Ectodermal cell (in vitro differentiated cells): ENCODE data around the gene DACH1.
A peak's percentile ranks its signal among the peaks of the same experiment; 100 is the strongest.

Source experiments
- H3K27ac ChIP-seq: 2 replicates; pipeline ENCODE4 v1.7.0; 2013; ENCODE audit warnings: mild to moderate bottlenecking, low read depth, low read length; ENCODE audit not compliant: insufficient read depth, poor library complexity, severe bottlenecking
- H3K27me3 ChIP-seq: 2 replicates; pipeline ENCODE4 v1.7.0; 2013; ENCODE audit warnings: mild to moderate bottlenecking, low read length; ENCODE audit not compliant: insufficient read depth, control insufficient read depth, poor library complexity, severe bottlenecking
- H3K36me3 ChIP-seq: one replicate; pipeline ENCODE4 v1.7.0; 2013; ENCODE audit warnings: low read length; ENCODE audit not compliant: control insufficient read depth, insufficient read depth
- H3K4me1 ChIP-seq: one replicate; pipeline ENCODE4 v1.7.0; 2013; ENCODE audit warnings: low read length; ENCODE audit not compliant: control insufficient read depth, insufficient read depth
- H3K4me3 ChIP-seq: 2 replicates; pipeline ENCODE4 v1.7.0; 2013; ENCODE audit warnings: low read depth, low read length, control low read depth; ENCODE audit not compliant: insufficient read depth
- H3K9me3 ChIP-seq: 2 replicates; pipeline ENCODE4 v1.7.0; 2013; ENCODE audit warnings: mild to moderate bottlenecking, low read length, moderate library complexity; ENCODE audit not compliant: control insufficient read depth
- WGBS, 2 experiments: methylation state at CpG; one replicate each; pipeline ENCODE4 v1.1.7; 2013; ENCODE audit warnings: missing lambda C conversion rate in 2 of 2; 5-methylcytosine and 5-hydroxymethylcytosine counted together

DACH1 gene

DNA sequence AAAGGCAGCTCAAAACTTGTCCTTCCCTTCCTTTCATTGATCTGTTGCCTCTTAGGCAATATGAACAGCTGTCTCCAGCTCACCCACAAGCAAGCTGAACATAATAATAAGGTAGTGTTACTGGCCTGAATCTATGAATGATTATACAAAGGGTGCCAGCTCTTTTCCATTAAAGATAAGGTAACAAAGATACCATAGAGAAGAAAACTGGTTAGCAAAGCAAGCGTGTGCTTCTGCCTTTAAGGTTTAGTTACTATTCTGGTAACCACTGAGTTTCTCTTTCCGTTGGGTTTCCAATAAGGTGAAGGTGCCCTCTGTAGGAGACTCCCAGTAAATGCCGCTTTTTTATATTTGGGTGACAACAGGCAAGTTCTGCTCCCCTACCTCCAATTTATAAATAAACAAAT lies 12.1 kb upstream of the DACH1 start:
- Histone ChIP-seq H3K36me3 (no peaks in the 10 kb centered on the region), H3K4me1 (peaks cover 27% of the 10 kb centered on the region), H3K9me3 (no peaks in the 10 kb centered on the region), H3K27ac (no peak overlapping the region), H3K4me3 (no peak overlapping the region), H3K27me3 (no peaks in the 10 kb centered on the region)
- WGBS, 2 experiments = 7 to 22% methylated on average over 3 of the region's 3 CpGs

DNA sequence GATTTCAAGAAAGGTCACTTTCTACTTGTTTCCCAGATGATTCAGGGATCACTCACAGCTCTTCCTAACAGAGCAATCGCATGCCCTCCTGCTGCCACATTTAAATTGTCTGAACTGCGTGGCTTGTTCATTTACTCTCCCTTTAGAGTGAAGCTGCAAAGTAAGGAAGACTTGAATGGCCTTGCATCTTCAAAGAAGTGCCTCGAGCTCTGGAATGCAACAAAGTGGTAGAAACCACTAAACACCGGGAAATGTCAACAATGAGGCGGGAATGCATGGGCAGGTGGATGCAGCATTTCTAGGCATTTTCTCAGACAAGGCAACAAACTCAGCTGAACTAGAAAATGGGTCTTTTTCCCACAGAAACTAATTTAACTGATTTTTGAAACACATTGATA lies 10.3 kb upstream of the DACH1 start:
- Histone ChIP-seq H3K27ac (peak overlapping the region; percentile 74), H3K4me3 (no peak overlapping the region)
- WGBS, 2 experiments = 2 to 4% methylated on average over 5 of the region's 5 CpGs

DNA sequence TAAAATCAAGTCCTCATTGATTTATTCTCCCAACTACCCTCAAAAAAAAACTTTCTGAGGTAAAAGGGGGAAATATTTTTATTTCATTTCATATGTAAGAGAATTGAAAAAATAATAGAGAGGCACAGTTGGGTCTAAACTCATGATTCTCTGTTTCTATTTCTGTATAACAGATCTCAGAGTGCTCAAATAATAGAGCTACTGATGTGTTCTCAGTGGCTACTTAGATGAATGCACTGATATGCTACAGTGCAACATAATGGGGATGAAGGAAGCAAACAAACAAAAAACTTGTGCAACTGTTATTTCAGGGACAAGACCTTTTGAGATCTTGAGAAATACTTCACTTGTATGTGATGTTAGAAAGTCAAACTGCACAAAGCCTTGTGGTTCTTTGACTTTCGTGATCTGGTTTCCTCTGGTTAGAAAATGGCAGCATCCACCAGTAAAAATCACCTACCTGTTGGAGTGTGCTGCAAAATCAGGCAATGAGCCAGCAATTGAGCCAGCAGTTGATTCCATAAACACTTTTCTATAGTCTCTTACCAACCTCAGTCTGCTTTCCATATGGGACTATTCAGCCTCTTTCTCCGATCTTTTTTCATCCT lies 9.7 kb upstream of the DACH1 start:
- H3K36me3 ChIP-seq = no peaks in the 10 kb centered on the region
- peak overlapping the region; percentile 74 for H3K27ac ChIP-seq
- WGBS, 2 experiments = 38 to 47% methylated on average over 2 of the region's 2 CpGs
- no peaks in the 10 kb centered on the region for H3K27me3 ChIP-seq
- no peaks in the 10 kb centered on the region for H3K9me3 ChIP-seq
- peaks cover 29% of the 10 kb centered on the region for H3K4me1 ChIP-seq
- no peak overlapping the region for H3K4me3 ChIP-seq

More for the DNA sequence above, 10.3 kb upstream of the DACH1 start:
- H3K9me3 ChIP-seq = no peaks in the 10 kb centered on the region
- no peaks in the 10 kb centered on the region for H3K36me3 ChIP-seq
- H3K4me1 ChIP-seq = peaks cover 29% of the 10 kb centered on the region
- no peaks in the 10 kb centered on the region for H3K27me3 ChIP-seq

DNA sequence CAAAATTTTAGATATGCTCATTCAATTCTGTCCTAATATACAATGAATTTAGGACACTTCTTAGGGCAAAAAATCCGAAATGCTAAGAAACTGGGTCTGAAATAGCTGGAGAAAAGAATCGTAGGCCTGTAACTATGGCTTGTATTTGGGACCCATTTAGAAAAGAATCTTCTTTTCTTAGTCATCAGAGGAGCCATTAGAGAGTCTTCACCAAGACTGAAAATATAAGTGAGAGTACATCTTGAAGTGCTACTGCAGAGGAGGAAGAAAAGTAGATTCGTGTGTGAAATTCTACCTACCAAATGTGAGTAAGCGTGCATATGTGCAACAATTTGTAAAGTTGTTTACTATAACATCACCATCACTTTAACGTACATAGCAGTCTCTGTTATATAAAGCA lies 8.8 kb upstream of the DACH1 start:
- Histone ChIP-seq H3K27me3 (no peaks in the 10 kb centered on the region), H3K36me3 (no peaks in the 10 kb centered on the region), H3K27ac (no peak overlapping the region), H3K9me3 (no peaks in the 10 kb centered on the region), H3K4me1 (peaks cover 29% of the 10 kb centered on the region), H3K4me3 (no peak overlapping the region)
- whole genome bisulfite sequencing, 2 experiments = 93 to 94% methylated on average over 4 to 5 of the region's 5 CpGs

DNA sequence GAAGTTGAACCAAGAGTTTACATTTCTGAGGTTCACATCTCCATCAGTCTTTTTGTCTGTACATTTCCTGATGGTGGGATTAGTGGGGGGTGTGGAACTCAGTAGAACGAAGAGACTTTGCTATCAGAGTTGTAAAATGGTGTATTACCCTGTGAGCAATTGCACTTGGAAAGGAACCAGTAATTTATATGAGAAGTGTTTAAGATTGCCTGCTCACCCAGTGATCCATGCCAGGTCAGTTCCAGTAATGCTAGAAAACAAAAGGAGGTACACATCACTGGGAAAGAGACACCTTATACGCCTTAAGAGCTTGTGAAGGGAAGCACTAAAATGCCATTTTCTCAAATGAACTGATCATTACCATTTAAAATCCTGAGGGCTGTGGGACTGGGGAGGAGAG lies 7.5 kb upstream of the DACH1 start:
- H3K4me1 ChIP-seq = peaks cover 30% of the 10 kb centered on the region
- no peak overlapping the region for H3K4me3 ChIP-seq
- H3K27me3 ChIP-seq = no peaks in the 10 kb centered on the region
- no peak overlapping the region for H3K27ac ChIP-seq
- no peaks in the 10 kb centered on the region for H3K9me3 ChIP-seq
- no peaks in the 10 kb centered on the region for H3K36me3 ChIP-seq
- 80 to 84% methylated on average over 2 of the region's 2 CpGs for WGBS, 2 experiments

DNA sequence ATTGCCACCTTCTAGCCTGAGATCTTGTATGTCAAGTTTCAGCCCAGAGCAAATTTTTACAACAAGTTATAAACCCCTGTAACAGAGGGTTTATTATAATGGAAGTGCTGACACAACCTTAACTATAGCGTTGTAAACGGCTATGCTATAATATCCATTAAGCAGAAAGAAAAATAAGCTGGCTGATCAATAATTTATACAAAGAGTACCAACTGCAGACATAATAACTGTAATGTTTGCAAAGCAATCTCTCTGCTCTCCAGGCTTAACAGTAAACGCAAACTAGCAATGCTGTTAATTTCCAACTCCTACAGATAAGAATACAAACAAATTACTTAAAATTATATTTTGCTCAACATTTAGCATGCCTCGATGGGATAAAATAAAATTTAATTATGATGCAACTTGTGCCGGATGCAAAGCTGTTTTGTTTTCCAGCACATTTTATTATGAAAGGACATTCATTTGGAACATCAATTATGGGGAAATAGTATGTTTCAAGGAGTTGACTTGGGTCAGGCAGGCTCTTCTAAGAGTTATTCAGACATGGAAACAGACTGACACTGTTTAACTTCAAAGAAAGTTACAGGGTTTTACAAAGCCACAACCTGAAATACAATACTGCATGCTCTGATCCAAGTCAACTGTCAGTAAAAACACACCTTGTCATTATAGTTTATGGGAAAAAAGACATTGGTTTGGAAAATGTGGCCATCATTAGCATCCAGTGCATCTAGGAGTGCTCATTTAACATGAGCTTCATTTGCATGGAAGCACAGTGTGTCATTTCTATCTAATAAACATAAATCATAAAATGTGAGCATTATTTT lies 6.6 kb upstream of the DACH1 start:
- H3K9me3 ChIP-seq = no peaks in the 10 kb centered on the region
- H3K4me3 ChIP-seq = no peak overlapping the region
- no peaks in the 10 kb centered on the region for H3K36me3 ChIP-seq
- 95 to 100% methylated on average over 3 to 4 of the region's 5 CpGs for WGBS, 2 experiments
- H3K27ac ChIP-seq = no peak overlapping the region
- peaks cover 7% of the 10 kb centered on the region for H3K27me3 ChIP-seq
- peaks cover 36% of the 10 kb centered on the region for H3K4me1 ChIP-seq

DNA sequence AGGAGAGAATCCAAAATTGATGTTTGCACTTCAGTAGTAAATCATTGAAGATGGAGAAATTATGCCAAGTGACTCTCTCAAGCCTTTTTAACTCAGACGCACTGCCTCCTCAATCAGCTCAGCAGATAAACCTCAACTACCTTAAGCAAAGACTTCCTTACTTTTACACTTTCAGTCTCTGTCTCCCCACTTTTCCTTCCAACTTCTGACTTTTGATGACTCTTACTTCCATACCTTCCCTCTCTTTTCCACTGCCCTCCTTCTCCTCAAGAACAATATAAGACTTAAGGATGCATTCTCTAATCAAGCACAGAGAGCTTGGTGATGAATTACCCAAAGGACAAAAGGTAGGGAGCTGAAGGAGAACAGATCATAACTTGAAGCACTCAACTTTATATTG lies 4.8 kb upstream of the DACH1 start:
- Histone ChIP-seq H3K4me1 (peaks cover 31% of the 10 kb centered on the region), H3K27me3 (peaks cover 20% of the 10 kb centered on the region), H3K36me3 (no peaks in the 10 kb centered on the region), H3K4me3 (no peak overlapping the region), H3K9me3 (no peaks in the 10 kb centered on the region), H3K27ac (no peak overlapping the region)
- 84 to 90% methylated on average over 1 of the region's 1 CpG for WGBS, 2 experiments

DNA sequence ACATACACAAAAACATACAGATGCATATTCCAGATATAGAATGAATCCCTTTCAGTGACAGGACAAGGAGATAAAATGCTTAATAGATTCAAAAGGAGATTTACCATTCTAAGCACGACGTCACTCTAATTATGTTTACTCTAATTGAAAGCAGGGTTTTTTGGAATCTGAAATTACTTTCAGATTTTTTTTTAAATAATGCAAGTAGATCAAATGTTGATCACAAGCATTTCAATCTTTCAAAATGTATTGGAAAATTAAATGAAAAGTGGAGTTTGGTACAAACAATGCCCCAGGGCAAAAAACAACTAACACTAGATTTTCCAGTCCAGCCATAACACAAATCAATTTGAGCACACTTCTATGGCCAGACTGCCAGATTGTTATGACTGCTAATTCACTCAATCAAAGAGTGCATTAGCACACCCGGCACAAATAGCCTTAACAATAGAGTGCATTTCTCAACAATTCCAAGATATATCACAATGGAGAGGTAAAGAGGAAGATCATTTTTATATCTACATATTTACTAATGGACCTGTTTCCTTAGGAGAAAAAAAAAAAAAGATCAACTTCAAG lies 4.3 kb upstream of the DACH1 start:
- 85 to 92% methylated on average over 2 to 3 of the region's 3 CpGs for WGBS, 2 experiments
- Histone ChIP-seq H3K9me3 (no peaks in the 10 kb centered on the region), H3K4me3 (no peak overlapping the region), H3K4me1 (peaks cover 26% of the 10 kb centered on the region), H3K27me3 (peaks cover 20% of the 10 kb centered on the region), H3K27ac (no peak overlapping the region), H3K36me3 (no peaks in the 10 kb centered on the region)

DNA sequence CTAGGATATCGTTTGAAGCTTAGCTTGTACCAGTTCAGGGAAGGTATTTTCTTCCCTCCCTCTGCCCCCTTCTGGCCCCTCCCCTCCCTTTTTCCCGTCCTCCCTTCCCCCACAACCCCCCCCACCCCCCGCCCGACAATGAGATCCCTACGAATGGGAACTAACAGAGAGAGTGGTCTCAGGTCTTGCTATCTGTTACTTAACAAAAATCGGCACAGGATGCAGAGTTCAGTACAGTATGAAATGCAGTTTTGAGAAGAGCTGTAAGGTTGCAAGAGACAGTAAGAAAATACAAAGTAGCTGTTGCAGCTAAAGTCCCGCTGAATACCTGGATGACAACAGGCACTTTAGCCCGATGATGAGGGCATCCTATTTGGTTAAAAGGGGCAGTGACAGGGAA lies 3.1 kb upstream of the DACH1 start:
- peaks cover 23% of the 10 kb centered on the region for H3K4me1 ChIP-seq

DNA sequence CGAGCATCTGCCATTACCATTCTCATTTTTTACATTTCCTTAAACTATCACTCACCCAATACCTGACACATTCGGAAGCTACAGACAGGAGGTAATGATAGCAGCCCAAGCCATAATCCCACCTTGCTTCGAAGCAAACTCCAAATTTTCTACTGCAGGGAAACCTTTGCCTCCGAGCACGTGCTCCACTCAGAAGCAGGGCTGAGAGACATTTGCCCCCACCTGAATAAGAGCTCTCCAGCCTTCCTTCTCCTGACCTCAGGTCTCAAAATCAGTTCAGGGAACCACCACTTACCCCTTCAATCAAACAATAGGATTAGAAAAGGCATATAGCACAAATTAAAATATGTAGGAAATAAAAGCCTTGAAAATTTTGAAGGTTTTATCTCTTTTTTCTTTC lies 2.3 kb upstream of the DACH1 start:
- Histone ChIP-seq H3K4me3 (no peak overlapping the region), H3K9me3 (no peaks in the 10 kb centered on the region), H3K36me3 (no peaks in the 10 kb centered on the region), H3K27ac (no peak overlapping the region), H3K27me3 (peaks cover 27% of the 10 kb centered on the region), H3K4me1 (peaks cover 14% of the 10 kb centered on the region)
- 51 to 55% methylated on average over 5 of the region's 5 CpGs for WGBS, 2 experiments

More for the DNA sequence above, 3.1 kb upstream of the DACH1 start:
- H3K36me3 ChIP-seq = no peaks in the 10 kb centered on the region
- H3K27me3 ChIP-seq = peaks cover 24% of the 10 kb centered on the region
- no peak overlapping the region for H3K27ac ChIP-seq
- peak overlapping the region; percentile 17 for H3K4me3 ChIP-seq
- no peaks in the 10 kb centered on the region for H3K9me3 ChIP-seq
- 1 to 2% methylated on average over 5 to 6 of the region's 8 CpGs for WGBS, 2 experiments
